Fibroblast of pulmonary artery (primary cell): Measurements from ENCODE around the gene IKBIP.

Experiments
- DNase-seq: peaks from one replicate; pipeline ENCODE4 v3.0.0-alpha.2; 2010; ENCODE audit warnings: low read depth
- H3K4me3 ChIP-seq: replicated peaks from 2 replicates; pipeline ENCODE4 v1.5.1; 2011; ENCODE audit warnings: low read depth, mild to moderate bottlenecking, control low read depth, low read length, moderate library complexity
- CTCF ChIP-seq: IDR thresholded peaks from 2 replicates; pipeline ENCODE4 v1.5.1; 2011; ENCODE audit warnings: mild to moderate bottlenecking, control low read depth, low read length, inconsistent platforms; ENCODE audit errors: missing control alignments

IKBIP gene

DNA sequence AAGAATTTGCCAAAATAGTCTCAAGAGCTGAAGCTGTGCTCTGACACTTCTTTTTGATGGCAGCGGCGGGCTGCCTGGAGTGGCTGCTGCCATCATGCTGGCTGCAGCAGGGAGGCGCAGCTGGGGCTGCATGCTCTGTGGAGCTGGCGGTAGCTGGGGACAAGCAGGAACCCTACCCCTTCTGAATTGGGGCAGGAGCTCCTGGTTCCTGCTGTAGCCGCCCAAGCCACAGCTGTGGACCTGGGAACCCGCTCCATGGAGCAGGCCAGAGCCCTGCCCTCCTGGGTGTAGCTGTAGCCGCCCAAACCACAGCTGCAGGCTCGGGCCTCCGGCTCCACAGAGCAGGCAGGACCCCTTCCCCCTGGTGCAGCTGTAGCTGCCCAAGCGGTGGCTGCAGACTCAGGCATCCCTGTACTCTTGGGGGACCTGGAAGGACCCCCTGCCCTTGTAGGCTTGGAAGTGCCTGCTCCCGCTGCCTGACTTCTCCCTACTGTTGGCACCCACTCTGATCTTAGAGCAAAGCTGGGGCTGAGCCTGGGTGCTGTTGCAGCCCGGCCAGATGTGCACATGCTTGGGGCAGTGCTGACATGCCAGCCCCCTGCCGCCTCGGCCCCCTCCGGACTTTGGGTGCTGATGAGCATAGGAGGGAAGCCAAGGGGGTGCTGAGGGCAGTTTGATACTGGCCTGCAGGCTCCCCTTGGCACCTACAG, 33.8 kb upstream of the IKBIP start:
- no peak overlapping the region for H3K4me3 ChIP-seq
- DNase-seq, result no peak
- TF ChIP-seq CTCF, result no peak

DNA sequence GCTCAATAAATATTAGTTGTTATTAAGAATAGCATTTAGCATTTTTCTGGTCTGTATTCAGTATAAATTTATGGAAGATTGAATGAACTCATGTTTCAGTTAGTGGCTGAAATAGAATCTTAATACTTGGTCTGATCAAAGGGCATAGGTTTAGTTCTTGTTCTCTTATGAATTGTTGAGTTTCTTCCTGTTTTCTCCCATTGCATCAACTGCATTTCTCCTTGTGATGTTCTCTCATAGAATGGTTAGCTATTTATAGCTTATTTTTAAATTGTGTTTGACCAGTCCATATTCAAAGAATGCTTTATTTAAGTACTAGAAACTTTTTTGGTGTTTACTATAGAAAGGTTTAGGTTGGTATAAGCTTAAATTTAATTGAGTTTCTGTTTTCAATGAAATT, 30.3 kb upstream of the IKBIP start:
- TF ChIP-seq CTCF, result no peak
- DNase-seq, result no peak
- no peak overlapping the region for H3K4me3 ChIP-seq

DNA sequence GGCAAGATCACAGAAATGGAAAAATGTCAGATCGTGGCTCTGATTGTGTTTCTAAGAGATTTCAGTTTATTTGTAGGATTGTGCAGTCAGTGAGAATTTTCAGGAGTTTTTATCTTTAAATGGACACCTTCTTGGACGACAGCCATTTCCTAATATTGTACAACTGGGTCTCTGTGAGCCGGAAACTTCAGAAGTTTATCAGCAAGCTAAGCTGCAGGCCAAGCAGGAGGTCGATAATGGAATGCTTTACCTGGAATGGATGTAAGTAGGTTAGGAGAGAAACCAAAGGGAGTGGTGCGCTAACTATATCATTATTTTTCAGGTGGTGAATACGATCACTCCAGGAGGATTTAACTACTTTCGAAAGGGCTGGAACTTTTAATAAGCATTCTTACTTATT, 26.9 kb upstream of the IKBIP start:
- DNase-seq, result peak; percentile 11
- no peak for TF ChIP-seq CTCF
- H3K4me3 ChIP-seq, result no peak overlapping the region

DNA sequence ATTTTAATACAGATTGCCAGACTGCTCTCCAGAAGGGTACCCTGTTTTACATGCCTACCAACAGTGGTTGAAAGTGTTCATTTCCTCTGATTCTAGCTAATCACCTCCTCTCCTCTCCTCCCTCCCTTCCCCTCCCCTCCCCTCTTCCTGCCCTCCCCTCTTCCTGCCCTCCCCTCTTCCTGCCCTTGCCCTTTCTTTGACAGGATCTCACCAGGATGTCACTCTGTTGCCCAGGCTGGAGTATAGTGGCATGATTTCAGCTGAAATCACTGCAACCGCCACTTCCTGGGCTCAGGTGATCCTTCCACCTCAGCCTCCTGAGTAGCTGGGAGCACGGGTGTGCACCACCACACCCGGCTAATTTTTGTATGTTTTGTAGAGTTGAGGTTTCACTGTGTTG, 25.2 kb upstream of the IKBIP start:
- no peak for DNase-seq
- H3K4me3 ChIP-seq, result no peak overlapping the region
- TF ChIP-seq CTCF, result no peak

DNA sequence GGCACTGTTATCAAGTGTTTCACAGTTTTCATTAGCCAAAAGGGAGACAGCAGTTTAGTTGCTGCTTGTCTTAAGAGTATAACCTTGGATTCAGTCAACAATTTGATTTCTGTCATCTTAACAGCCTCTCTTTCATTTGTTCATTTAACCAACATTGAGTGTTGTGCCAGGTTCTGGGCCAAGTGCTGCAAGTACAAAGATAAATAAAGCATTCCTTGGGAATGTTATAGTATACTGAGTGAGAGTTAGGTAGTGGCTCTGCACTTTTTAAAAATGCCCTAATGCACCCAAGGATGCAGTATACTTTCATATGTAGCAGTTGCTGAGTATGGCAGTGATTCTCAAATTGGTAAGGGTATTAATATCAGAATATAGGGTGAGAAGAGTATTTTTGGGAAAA, 15.9 kb upstream of the IKBIP start:
- no peak overlapping the region for H3K4me3 ChIP-seq
- no peak for TF ChIP-seq CTCF
- DNase-seq, result no peak

DNA sequence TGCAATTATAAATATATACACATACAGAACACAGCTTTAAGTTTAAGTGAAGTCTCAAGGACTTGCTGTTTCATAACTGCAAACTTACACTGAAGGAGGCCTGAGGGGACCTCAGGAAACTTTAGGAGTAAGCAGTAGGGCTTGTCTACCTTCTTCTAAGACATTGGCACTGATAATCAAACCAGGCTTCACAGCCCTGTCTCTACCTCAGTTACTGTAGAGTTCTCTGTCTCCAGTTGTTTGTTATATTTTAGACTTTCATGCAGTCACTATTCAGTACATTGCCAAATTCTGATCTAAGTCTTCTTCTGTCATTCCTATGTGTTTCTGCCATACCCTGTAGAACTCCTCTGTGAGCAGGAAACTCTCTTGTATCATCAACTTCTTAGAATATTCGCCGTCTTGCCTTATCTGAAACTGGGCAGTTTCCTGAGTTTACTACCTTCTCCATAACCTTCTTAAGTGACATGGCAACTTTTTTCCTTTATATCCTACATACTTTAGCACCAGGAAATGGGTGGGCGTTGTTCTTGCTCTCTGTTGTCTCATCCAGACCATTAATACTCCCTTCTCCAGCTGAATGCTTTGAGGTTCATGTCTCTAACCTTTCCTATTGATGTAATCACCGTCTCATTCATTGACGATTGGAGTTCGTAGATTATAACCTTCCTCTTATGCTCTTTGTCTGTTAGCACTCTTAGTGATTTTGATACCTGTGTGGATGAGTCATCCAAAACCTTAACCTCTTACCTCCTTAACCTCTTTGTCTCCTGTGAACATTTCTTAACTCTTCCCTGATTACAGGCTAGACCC, 11.9 kb upstream of the IKBIP start:
- no peak overlapping the region for H3K4me3 ChIP-seq
- peak; percentile 27 for DNase-seq
- no peak for TF ChIP-seq CTCF
